Measurements from ENCODE around the gene CCDC201.

CCDC201 gene

DNA sequence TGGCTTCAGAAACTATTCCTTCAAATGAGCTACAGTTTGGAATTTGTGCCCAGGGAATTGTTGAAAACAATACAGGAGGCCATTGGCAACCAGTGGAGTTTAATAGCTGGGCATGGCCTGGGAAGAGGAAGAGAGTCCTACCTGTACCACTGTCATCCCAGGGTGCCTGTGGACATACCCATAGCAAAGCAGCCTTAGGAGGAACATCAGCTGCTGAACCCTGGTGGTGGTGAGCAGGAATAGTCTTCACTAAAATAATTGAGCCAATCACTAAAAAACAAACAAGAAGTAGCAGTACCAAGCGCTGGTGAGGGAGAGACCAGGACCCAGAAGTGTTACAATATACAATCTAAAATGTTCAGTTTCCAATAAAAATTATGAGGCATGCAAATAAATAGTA is 29.9 kb upstream of the CCDC201 start:
- H3K27me3 ChIP-seq (replicated peaks; ENCODE audit: insufficient read depth, low read length) = no peaks in the 10 kb centered on the region
- TF ChIP-seq EZH2 (optimal IDR thresholded peaks at IDR 0.05; ENCODE audit: low read depth, low read length) (no peak), EZH2phosphoT487 (IDR thresholded peaks at IDR 0.05; ENCODE audit: low read length) (no peak)
- H3K36me3 ChIP-seq (replicated peaks; ENCODE audit: insufficient read depth, low read length) = no peaks in the 10 kb centered on the region
- H3K9ac ChIP-seq (ENCODE audit: low read length) = no peak overlapping the region
- no peak for DNase-seq
- H3K4me2 ChIP-seq (ENCODE audit: low read depth, low read length) = no peak overlapping the region
- H2AFZ ChIP-seq (ENCODE audit: low read length) = no peak overlapping the region
- H4K20me1 ChIP-seq (ENCODE audit: insufficient read depth, low read length) = no peaks in the 10 kb centered on the region
- no peak overlapping the region for H3K4me3 ChIP-seq (ENCODE audit: low read length)
- H3K4me1 ChIP-seq (ENCODE audit: low read length) = no peaks in the 10 kb centered on the region
- H3K27ac ChIP-seq (ENCODE audit: low read length) = no peak overlapping the region
- no peaks in the 10 kb centered on the region for H3K79me2 ChIP-seq (ENCODE audit: low read length)
- no peaks in the 10 kb centered on the region for H3K9me3 ChIP-seq (replicated peaks; ENCODE audit: insufficient read depth, low read length)
- H3F3A ChIP-seq (ENCODE audit: insufficient read depth, low read length) = no peaks in the 10 kb centered on the region
- no peaks in the 10 kb centered on the region for H3K9me2 ChIP-seq (replicated peaks; ENCODE audit: insufficient read depth, low read length)

DNA sequence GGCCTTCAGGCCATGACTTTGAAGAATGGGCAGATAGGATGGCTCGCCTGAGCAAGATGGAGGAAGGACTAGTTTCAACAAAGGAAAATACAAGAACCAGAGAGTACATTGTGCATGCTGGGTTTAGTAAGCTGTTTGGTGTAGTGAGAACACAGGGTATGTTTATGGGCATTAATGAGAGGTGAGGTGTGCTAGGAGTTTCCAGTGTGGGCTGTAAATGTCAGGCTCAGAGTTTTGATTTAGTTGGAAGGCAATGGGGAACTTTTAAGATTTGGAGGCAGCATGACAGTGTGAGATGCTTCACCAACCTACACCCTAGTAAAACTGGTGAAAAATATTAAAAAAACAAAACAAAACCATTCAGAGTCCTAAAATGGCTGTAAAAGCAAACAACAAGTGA is 28.7 kb upstream of the CCDC201 start:
- H3K9me2 ChIP-seq (replicated peaks; ENCODE audit: insufficient read depth, low read length) = no peaks in the 10 kb centered on the region
- H3K9ac ChIP-seq (ENCODE audit: low read length) = no peak overlapping the region
- H4K20me1 ChIP-seq (ENCODE audit: insufficient read depth, low read length) = no peaks in the 10 kb centered on the region
- DNase-seq = no peak
- no peaks in the 10 kb centered on the region for H3K79me2 ChIP-seq (ENCODE audit: low read length)
- no peaks in the 10 kb centered on the region for H3K27me3 ChIP-seq (replicated peaks; ENCODE audit: insufficient read depth, low read length)
- H3K36me3 ChIP-seq (replicated peaks; ENCODE audit: insufficient read depth, low read length) = no peaks in the 10 kb centered on the region
- H3K4me3 ChIP-seq (ENCODE audit: low read length) = no peak overlapping the region
- H3K27ac ChIP-seq (ENCODE audit: low read length) = no peak overlapping the region
- no peak overlapping the region for H2AFZ ChIP-seq (ENCODE audit: low read length)
- no peaks in the 10 kb centered on the region for H3K4me1 ChIP-seq (ENCODE audit: low read length)
- no peaks in the 10 kb centered on the region for H3F3A ChIP-seq (ENCODE audit: insufficient read depth, low read length)
- no peaks in the 10 kb centered on the region for H3K9me3 ChIP-seq (replicated peaks; ENCODE audit: insufficient read depth, low read length)
- TF ChIP-seq, protein P1, sequence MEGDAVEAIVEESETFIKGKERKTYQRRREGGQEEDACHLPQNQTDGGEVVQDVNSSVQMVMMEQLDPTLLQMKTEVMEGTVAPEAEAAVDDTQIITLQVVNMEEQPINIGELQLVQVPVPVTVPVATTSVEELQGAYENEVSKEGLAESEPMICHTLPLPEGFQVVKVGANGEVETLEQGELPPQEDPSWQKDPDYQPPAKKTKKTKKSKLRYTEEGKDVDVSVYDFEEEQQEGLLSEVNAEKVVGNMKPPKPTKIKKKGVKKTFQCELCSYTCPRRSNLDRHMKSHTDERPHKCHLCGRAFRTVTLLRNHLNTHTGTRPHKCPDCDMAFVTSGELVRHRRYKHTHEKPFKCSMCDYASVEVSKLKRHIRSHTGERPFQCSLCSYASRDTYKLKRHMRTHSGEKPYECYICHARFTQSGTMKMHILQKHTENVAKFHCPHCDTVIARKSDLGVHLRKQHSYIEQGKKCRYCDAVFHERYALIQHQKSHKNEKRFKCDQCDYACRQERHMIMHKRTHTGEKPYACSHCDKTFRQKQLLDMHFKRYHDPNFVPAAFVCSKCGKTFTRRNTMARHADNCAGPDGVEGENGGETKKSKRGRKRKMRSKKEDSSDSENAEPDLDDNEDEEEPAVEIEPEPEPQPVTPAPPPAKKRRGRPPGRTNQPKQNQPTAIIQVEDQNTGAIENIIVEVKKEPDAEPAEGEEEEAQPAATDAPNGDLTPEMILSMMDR (IDR thresholded peaks at IDR 0.05; ENCODE audit: low read length) = no peak
- no peak for TF ChIP-seq EZH2phosphoT487 (IDR thresholded peaks at IDR 0.05; ENCODE audit: low read length)
- no peak for TF ChIP-seq EZH2 (optimal IDR thresholded peaks at IDR 0.05; ENCODE audit: low read depth, low read length)
- H3K4me2 ChIP-seq (ENCODE audit: low read depth, low read length) = no peak overlapping the region

DNA sequence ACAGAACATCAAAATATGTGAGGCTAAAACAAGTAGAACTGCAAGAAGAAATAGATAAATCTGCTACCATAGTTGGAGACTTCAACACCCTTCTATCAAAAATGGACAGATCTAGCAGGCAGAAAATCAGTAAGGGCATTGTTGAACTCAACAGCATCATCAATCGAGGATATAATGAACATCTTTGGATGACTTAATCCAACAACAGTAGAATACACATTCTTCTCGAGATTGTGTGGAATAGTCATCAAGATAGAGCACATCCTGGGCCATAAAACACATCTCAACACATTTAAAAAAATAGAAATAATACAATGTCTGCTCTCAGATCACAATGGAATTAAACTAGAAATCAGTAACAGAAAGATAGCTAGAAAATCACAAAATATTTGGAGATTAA is 25.3 kb upstream of the CCDC201 start:
- TF ChIP-seq EZH2phosphoT487 (IDR thresholded peaks at IDR 0.05; ENCODE audit: low read length) (no peak), EZH2 (optimal IDR thresholded peaks at IDR 0.05; ENCODE audit: low read depth, low read length) (no peak)
- TF ChIP-seq, protein P1 (IDR thresholded peaks at IDR 0.05; ENCODE audit: low read length) = no peak
- H3F3A ChIP-seq (ENCODE audit: insufficient read depth, low read length) = no peaks in the 10 kb centered on the region

DNA sequence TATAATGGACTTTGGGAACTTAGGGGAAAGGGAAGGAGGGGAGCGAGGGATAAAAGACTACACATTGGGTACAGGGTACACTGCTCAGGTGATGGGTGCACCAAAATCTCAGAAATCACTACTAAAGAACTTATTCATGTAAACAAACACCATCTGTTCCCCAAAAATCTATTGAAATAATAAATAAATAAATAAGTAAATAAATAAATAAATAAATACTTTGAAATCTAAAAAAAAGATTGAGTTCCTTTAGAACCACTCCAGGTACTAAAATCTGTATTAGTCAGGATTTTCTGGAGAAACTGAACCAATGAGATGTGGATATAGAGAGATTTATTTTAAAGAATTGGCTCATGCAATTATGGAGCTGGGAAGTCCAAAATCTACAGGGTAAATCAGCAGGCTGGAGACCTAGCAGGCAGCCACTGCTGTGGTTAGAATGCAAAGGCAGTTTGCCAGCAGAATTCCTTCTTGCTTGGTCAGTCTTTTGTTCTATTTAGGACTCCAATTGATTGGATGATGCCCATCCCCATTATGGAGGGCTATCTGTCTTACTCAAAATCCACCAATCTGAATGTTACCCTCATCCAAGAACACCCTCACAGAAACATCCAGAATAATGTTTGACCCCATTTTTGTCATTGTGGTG is 24.3 kb upstream of the CCDC201 start:
- Histone ChIP-seq H3K27ac (ENCODE audit: low read length) (no peak overlapping the region), H3K9ac (ENCODE audit: low read length) (no peak overlapping the region), H2AFZ (ENCODE audit: low read length) (no peak overlapping the region), H3K4me3 (ENCODE audit: low read length) (no peak overlapping the region), H3K9me3 (replicated peaks; ENCODE audit: insufficient read depth, low read length) (no peaks in the 10 kb centered on the region), H3K27me3 (replicated peaks; ENCODE audit: insufficient read depth, low read length) (no peaks in the 10 kb centered on the region), H3K36me3 (replicated peaks; ENCODE audit: insufficient read depth, low read length) (no peaks in the 10 kb centered on the region), H3K4me1 (ENCODE audit: low read length) (no peaks in the 10 kb centered on the region), H4K20me1 (ENCODE audit: insufficient read depth, low read length) (no peaks in the 10 kb centered on the region), H3F3A (ENCODE audit: insufficient read depth, low read length) (no peaks in the 10 kb centered on the region), H3K4me2 (ENCODE audit: low read depth, low read length) (no peak overlapping the region), H3K9me2 (replicated peaks; ENCODE audit: insufficient read depth, low read length) (no peaks in the 10 kb centered on the region), H3K79me2 (ENCODE audit: low read length) (no peaks in the 10 kb centered on the region)
- no peak for TF ChIP-seq EZH2 (optimal IDR thresholded peaks at IDR 0.05; ENCODE audit: low read depth, low read length)
- no peak for TF ChIP-seq EZH2phosphoT487 (IDR thresholded peaks at IDR 0.05; ENCODE audit: low read length)
- TF ChIP-seq, protein P1 (IDR thresholded peaks at IDR 0.05; ENCODE audit: low read length) = no peak
- DNase-seq = no peak

More for the DNA sequence above, 25.3 kb upstream of the CCDC201 start:
- Histone ChIP-seq H3K9me2 (replicated peaks; ENCODE audit: insufficient read depth, low read length) (no peaks in the 10 kb centered on the region), H4K20me1 (ENCODE audit: insufficient read depth, low read length) (no peaks in the 10 kb centered on the region), H3K9ac (ENCODE audit: low read length) (no peak overlapping the region), H3K4me3 (ENCODE audit: low read length) (no peak overlapping the region), H3K27ac (ENCODE audit: low read length) (no peak overlapping the region), H3K79me2 (ENCODE audit: low read length) (no peaks in the 10 kb centered on the region), H3K27me3 (replicated peaks; ENCODE audit: insufficient read depth, low read length) (no peaks in the 10 kb centered on the region), H3K9me3 (replicated peaks; ENCODE audit: insufficient read depth, low read length) (no peaks in the 10 kb centered on the region), H2AFZ (ENCODE audit: low read length) (no peak overlapping the region), H3K36me3 (replicated peaks; ENCODE audit: insufficient read depth, low read length) (no peaks in the 10 kb centered on the region), H3K4me1 (ENCODE audit: low read length) (no peaks in the 10 kb centered on the region), H3K4me2 (ENCODE audit: low read depth, low read length) (no peak overlapping the region)
- DNase-seq = no peak
